GM12864 (cell line): ENCODE results near the gene PDE4D.

Experiments used
- DNase-seq: peaks from one replicate; pipeline ENCODE4 v3.0.0-alpha.2; 2011; ENCODE audit warnings: low read depth
- H3K4me3 ChIP-seq: 2 replicates; pipeline ENCODE4 v1.5.1; 2011; ENCODE audit warnings: mild to moderate bottlenecking, low read depth, low read length, control low read depth
- CTCF ChIP-seq: IDR thresholded peaks from 2 replicates; pipeline ENCODE4 v1.5.1; 2011; ENCODE audit warnings: low read depth, mild to moderate bottlenecking, moderate library complexity, low read length, control low read depth, inconsistent platforms; ENCODE audit errors: missing control alignments

PDE4D gene

GRCh38 chr5:59487772-59488729 is 405.5 kb downstream of the PDE4D start:
- H3K4me3 ChIP-seq: no peak overlapping the region
- no peak for TF ChIP-seq CTCF
- no peak for DNase-seq

- H3K4me3 ChIP-seq: no peak overlapping the region
- no peak for DNase-seq
- no peak for TF ChIP-seq CTCF
Measured at GRCh38 chr5:59487068-59487686, 406.3 kb downstream of the PDE4D start.

GRCh38 chr5:59486508-59486907 is 407.0 kb downstream of the PDE4D start:
- no peak for DNase-seq
- no peak overlapping the region for H3K4me3 ChIP-seq

GRCh38 chr5:59485629-59486439 is 407.7 kb downstream of the PDE4D start:
- no peak for TF ChIP-seq CTCF
- no peak for DNase-seq
- no peak overlapping the region for H3K4me3 ChIP-seq

More at GRCh38 chr5:59486508-59486907, 407.0 kb downstream of the PDE4D start:
- no peak for TF ChIP-seq CTCF

- no peak for TF ChIP-seq CTCF
- no peak overlapping the region for H3K4me3 ChIP-seq
- no peak for DNase-seq
Measured at GRCh38 chr5:59485107-59485506, 408.4 kb downstream of the PDE4D start.

GRCh38 chr5:59484618-59485017 is 408.9 kb downstream of the PDE4D start:
- H3K4me3 ChIP-seq: no peak overlapping the region
- no peak for DNase-seq
- TF ChIP-seq CTCF: no peak
